ENCODE data around the gene SRGN.

DNA sequence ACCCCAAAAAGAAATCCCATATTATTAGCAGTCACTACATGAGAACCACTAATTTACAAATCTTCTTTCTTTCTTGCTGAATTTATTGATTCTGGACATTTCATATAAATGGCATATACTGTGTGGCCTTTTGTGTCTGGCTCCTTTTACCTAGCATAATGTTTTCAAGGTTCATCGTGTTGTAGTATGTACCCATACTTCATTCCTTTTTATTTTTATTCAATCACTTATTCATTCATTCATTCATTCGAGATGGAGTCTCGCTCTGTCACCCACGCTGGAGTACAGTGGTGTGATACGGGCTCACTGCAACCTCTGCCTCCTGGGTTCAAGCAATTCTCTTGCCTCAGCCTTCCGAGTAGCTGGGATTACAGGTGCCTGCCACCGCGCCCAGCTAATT, 58.0 kb downstream of the SRGN start:
- TF ChIP-seq POLR2A (IDR thresholded peaks at IDR 0.05; ENCODE audit: low read length) (no peak), GATA1 (IDR thresholded peaks at IDR 0.05; ENCODE audit: low read depth, low read length) (no peak)

Data from erythroblast (primary cell).